Fibroblast of lung (primary cell): ENCODE measurements around the gene NR3C2. TPM values are rescaled to one million over a fixed set of nuclear protein-coding genes. Genes with fewer than 3 reads are reported as not detected.

Source experiments
- DNase-seq, 2 donors: peaks; one replicate each; pipeline versions ENCODE4 v3.0.0 to v3.0.0-alpha.2; 2010; ENCODE audit warnings: low read depth in 2 of 2
- H2AFZ ChIP-seq: 2 replicates; pipeline ENCODE4 v1.5.1; 2012; ENCODE audit warnings: low read length, control low read depth, inconsistent platforms
- H3K27ac ChIP-seq: 2 replicates; pipeline ENCODE4 v1.5.1; 2011; ENCODE audit warnings: low read length, control low read depth; ENCODE audit not compliant: insufficient read depth
- H3K27me3 ChIP-seq: 2 replicates; pipeline ENCODE4 v1.5.1; 2011; ENCODE audit warnings: mild to moderate bottlenecking, low read length; ENCODE audit not compliant: control insufficient read depth, insufficient read depth
- H3K36me3 ChIP-seq: 2 replicates; pipeline ENCODE4 v1.5.1; 2011; ENCODE audit warnings: low read length; ENCODE audit not compliant: control insufficient read depth, insufficient read depth
- H3K4me1 ChIP-seq: 2 replicates; pipeline ENCODE4 v1.5.1; 2011; ENCODE audit warnings: low read length; ENCODE audit not compliant: control insufficient read depth, insufficient read depth; ENCODE audit errors: extremely low read depth
- H3K4me2 ChIP-seq: 2 replicates; pipeline ENCODE4 v1.5.1; 2011; ENCODE audit warnings: low read length, control low read depth; ENCODE audit not compliant: insufficient read depth; ENCODE audit errors: extremely low read depth
- H3K4me3 ChIP-seq, 4 experiments: fragments of 200-600 bp in 1 of 4; sonication (generic) in 1 of 4; replicated peaks in 1 of 4; 2 replicates each; pipeline ENCODE4 v1.5.1; 2011 to 2016; ENCODE audit warnings: low read length in 4 of 4, low read depth in 3 of 4, mild to moderate bottlenecking in 3 of 4, control low read depth in 2 of 4, inconsistent platforms in 1 of 4, mixed read lengths in 1 of 4; ENCODE audit not compliant: insufficient read depth in 1 of 4; ENCODE audit errors: control extremely low read depth in 1 of 4
- H3K79me2 ChIP-seq: 2 replicates; pipeline ENCODE4 v1.5.1; 2012; ENCODE audit warnings: mild to moderate bottlenecking, low read length, inconsistent platforms; ENCODE audit not compliant: control insufficient read depth, insufficient read depth
- H3K9ac ChIP-seq: 2 replicates; pipeline ENCODE4 v1.5.1; 2011; ENCODE audit warnings: mild to moderate bottlenecking, low read length, control low read depth; ENCODE audit not compliant: insufficient read depth
- H3K9me3 ChIP-seq: 2 replicates; pipeline ENCODE4 v1.5.1; 2012; ENCODE audit warnings: low read depth, low read length; ENCODE audit not compliant: control insufficient read depth, insufficient read depth
- H4K20me1 ChIP-seq: 2 replicates; pipeline ENCODE4 v1.5.1; 2011; ENCODE audit warnings: low read length; ENCODE audit not compliant: control insufficient read depth, insufficient read depth; ENCODE audit errors: extremely low read depth
- EZH2 ChIP-seq: IDR thresholded peaks from 2 replicates; pipeline ENCODE4 v1.5.1; 2012; ENCODE audit warnings: low read length, control low read depth, mild to moderate bottlenecking; ENCODE audit errors: missing control alignments
- polyA plus RNA-seq, 2 donors: library from polyadenylated mRNA; depleted of rRNA in 1 of 2; stranded (reverse) in 1 of 2; unstranded in 1 of 2; fragments of >200 nt; gene quantifications; 2 replicates each; pipeline ENCODE4 v1.2.1, GENCODE V29; 2011 to 2012; ENCODE audit warnings: missing spikeins in 1 of 2
- total RNA-seq: library from RNA; depleted of rRNA; stranded (reverse); fragments of >200 nt; gene quantifications from 2 replicates; pipeline ENCODE4 v1.2.1, GENCODE V29; 2014
- TF ChIP-seq, protein P1 (sequence below), 2 donors: IDR thresholded peaks in 1 of 2; conservative IDR thresholded peaks in 1 of 2; 1 replicate in 1 of 2; 2 replicates in 1 of 2; pipeline ENCODE4 v1.5.1; 2011 to 2012; ENCODE audit warnings: low read length in 2 of 2, control low read depth in 1 of 2, inconsistent platforms in 1 of 2, low read depth in 1 of 2, mild to moderate bottlenecking in 1 of 2

Gene NR3C2
- total and polyA plus RNA-seq, 2 donors (not counting 1 experiment from before 2014, with no cell fraction given) = 1.9 to 7.4 TPM

DNA sequence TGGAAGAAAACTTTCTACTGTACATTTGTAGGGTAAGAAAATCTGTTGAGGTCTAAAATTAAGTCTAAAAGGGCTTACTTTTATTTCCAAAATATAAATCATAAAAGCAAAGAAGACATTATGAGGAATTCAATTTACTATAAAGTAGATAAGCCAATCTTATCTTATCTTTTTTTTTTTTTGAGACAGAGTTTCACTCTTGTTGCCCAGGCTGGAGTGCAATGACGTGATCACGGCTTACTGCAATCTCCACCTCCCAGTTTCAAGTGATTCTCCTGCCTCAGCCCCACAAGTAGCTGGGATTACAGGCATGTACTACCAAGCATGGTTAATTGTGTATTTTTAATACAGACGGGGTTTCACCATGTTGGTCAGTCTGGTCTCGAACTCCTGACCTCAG is 166.9 kb downstream of the NR3C2 start:
- no peak overlapping the region for H3K4me2 ChIP-seq
- no peaks in the 10 kb centered on the region for H3K4me1 ChIP-seq
- TF ChIP-seq, protein P1, sequence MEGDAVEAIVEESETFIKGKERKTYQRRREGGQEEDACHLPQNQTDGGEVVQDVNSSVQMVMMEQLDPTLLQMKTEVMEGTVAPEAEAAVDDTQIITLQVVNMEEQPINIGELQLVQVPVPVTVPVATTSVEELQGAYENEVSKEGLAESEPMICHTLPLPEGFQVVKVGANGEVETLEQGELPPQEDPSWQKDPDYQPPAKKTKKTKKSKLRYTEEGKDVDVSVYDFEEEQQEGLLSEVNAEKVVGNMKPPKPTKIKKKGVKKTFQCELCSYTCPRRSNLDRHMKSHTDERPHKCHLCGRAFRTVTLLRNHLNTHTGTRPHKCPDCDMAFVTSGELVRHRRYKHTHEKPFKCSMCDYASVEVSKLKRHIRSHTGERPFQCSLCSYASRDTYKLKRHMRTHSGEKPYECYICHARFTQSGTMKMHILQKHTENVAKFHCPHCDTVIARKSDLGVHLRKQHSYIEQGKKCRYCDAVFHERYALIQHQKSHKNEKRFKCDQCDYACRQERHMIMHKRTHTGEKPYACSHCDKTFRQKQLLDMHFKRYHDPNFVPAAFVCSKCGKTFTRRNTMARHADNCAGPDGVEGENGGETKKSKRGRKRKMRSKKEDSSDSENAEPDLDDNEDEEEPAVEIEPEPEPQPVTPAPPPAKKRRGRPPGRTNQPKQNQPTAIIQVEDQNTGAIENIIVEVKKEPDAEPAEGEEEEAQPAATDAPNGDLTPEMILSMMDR (conservative IDR thresholded peaks at IDR 0.05 in 1 of 2, IDR thresholded peaks at IDR 0.05 in 1 of 2; ENCODE audit: low read depth in 1 of 2, low read length in 2 of 2) = no peak
- TF ChIP-seq EZH2 = no peak
- H3K4me3 ChIP-seq = no peak overlapping the region
- H3K36me3 ChIP-seq = no peaks in the 10 kb centered on the region
- H3K9me3 ChIP-seq = no peaks in the 10 kb centered on the region
- no peak for DNase-seq
- no peak overlapping the region for H3K9ac ChIP-seq
- H3K79me2 ChIP-seq = no peaks in the 10 kb centered on the region
- H3K27ac ChIP-seq = no peak overlapping the region
- no peaks in the 10 kb centered on the region for H3K27me3 ChIP-seq
- no peak overlapping the region for H2AFZ ChIP-seq
- no peaks in the 10 kb centered on the region for H4K20me1 ChIP-seq

DNA sequence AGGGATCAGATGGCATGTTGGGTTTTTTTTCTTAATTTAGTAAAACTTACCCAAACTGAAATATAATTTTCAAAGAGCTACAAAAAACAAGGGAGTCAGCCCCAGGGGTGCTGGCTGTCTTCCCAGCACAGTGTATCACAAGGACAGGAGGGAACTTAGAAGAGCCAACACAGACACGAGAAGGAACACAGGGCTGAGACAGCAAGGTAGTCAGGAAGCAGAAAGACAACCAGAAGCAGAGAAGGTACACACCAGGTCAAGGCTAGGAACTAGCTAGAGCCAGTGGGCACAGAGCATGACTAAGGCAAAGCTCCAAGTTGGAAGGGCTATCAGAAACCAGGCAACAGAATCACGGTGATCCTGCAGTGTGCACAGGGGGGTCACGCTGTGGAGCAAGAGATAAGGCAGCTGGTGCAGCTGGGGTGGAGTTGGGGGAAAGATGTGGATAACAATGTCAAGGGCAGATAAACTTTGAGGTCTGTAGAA is 168.7 kb downstream of the NR3C2 start:
- H4K20me1 ChIP-seq = no peaks in the 10 kb centered on the region
- no peaks in the 10 kb centered on the region for H3K9me3 ChIP-seq
- no peak for DNase-seq
- H3K27ac ChIP-seq = no peak overlapping the region
- H3K4me1 ChIP-seq = no peaks in the 10 kb centered on the region
- no peak for TF ChIP-seq EZH2
- TF ChIP-seq, protein P1 (conservative IDR thresholded peaks at IDR 0.05 in 1 of 2, IDR thresholded peaks at IDR 0.05 in 1 of 2; ENCODE audit: low read depth in 1 of 2, low read length in 2 of 2) = no peak
- H3K79me2 ChIP-seq = no peaks in the 10 kb centered on the region
- H3K9ac ChIP-seq = no peak overlapping the region
- H3K4me3 ChIP-seq = no peak overlapping the region
- no peaks in the 10 kb centered on the region for H3K27me3 ChIP-seq
- no peaks in the 10 kb centered on the region for H3K36me3 ChIP-seq
- no peak overlapping the region for H2AFZ ChIP-seq
- no peak overlapping the region for H3K4me2 ChIP-seq

DNA sequence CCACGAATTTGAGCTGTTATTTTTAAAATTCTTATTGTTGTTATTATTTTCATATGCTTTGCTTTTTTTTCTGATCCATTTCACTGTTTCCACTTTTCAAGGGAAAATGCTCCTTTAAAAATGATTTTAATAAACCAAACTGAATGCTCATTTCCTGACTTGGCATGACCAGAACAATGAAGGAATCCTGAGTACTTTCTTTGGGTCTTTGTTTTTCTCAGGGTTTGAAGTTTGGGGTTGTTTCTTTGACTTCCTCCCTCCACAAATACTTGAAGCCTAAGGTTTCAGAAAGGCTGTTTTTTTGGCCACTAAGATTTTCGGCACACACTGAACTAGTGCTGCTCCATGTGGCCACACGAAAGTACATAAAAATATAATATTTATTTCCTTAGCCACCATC is 171.0 kb downstream of the NR3C2 start:
- Histone ChIP-seq H2AFZ (no peak overlapping the region), H3K9me3 (no peaks in the 10 kb centered on the region), H3K27me3 (no peaks in the 10 kb centered on the region), H3K4me3 (no peak overlapping the region), H3K36me3 (no peaks in the 10 kb centered on the region), H3K9ac (no peak overlapping the region), H3K79me2 (no peaks in the 10 kb centered on the region), H3K4me2 (no peak overlapping the region), H4K20me1 (no peaks in the 10 kb centered on the region), H3K4me1 (no peaks in the 10 kb centered on the region), H3K27ac (no peak overlapping the region)
- no peak for TF ChIP-seq EZH2
- TF ChIP-seq, protein P1 (conservative IDR thresholded peaks at IDR 0.05 in 1 of 2, IDR thresholded peaks at IDR 0.05 in 1 of 2; ENCODE audit: low read depth in 1 of 2, low read length in 2 of 2) = no peak
- no peak for DNase-seq
